Activated CD4-positive, alpha-beta memory T cell treated with anti-CD3 and anti-CD28 coated beads, Interleukin-2, amount 10 ng/mL, durations not matched to agents 7 days and 5 days (primary cell): Measurements from ENCODE around the gene CDKN1A. TPM values are rescaled to one million over a fixed set of nuclear protein-coding genes. Genes with fewer than 3 reads are reported as not detected.
"Not testable (repeated sequence)": the region's sequence is repeated elsewhere in the genome, so short reads cannot be mapped to it uniquely, and the experiment has no call there.

Source experiments
- CTCF ChIA-PET: fragments of 350-600 bp; sonication (Branson Sonifier 250); formaldehyde crosslinking; loops from one replicate; lab custom pipeline; 2021; ENCODE audit warnings: antibody characterized with exemption, inconsistent platforms; lab: Charles Lee
- POLR2A ChIA-PET: fragments of 350-600 bp; sonication (Branson Sonifier 250); formaldehyde crosslinking; loops from one replicate; lab custom pipeline; 2021; ENCODE audit warnings: antibody characterized with exemption; lab: Charles Lee
- DNase-seq: peaks from one replicate; pipeline ENCODE4 v3.0.0-alpha.2; 2020
- H3K27ac Mint-ChIP-seq: one replicate; pipeline ENCODE4 v1.8.0; 2021; ENCODE audit warnings: mild to moderate bottlenecking, mixed read lengths
- H3K27me3 Mint-ChIP-seq: one replicate; pipeline ENCODE4 v1.8.0; 2021; ENCODE audit warnings: mixed read lengths
- H3K36me3 Mint-ChIP-seq: one replicate; pipeline ENCODE4 v1.8.0; 2021; ENCODE audit warnings: low read depth, mixed read lengths
- H3K4me1 Mint-ChIP-seq: one replicate; pipeline ENCODE4 v1.8.0; 2021; ENCODE audit warnings: mixed read lengths
- H3K4me3 Mint-ChIP-seq: one replicate; pipeline ENCODE4 v1.8.0; 2021; ENCODE audit warnings: mild to moderate bottlenecking, mixed read lengths
- H3K9me3 Mint-ChIP-seq: one replicate; pipeline ENCODE4 v1.8.0; 2021; ENCODE audit warnings: mixed read lengths
- total RNA-seq, 2 experiments: library from RNA; stranded (reverse); gene quantifications; one replicate each; pipeline ENCODE4 v1.2.3, GENCODE V29; 2021

The CDKN1A gene
- total RNA-seq, 2 experiments from 2014 or later, result 107 to 109 TPM

- CTCF ChIA-PET, result interaction anchor here (0.8 to 1.2 kb wide), 3 partner anchors 8 to 62 kb away, joined by 3 to 4 read pairs (median 3); no protein-coding TSS in a partner anchor
- Mint-ChIP-seq H3K27ac (no peak overlapping the region), H3K36me3 (no peaks in the 10 kb centered on the region), H3K9me3 (no peaks in the 10 kb centered on the region), H3K27me3 (peaks cover 7% of the 10 kb centered on the region), H3K4me1 (peaks cover 7% of the 10 kb centered on the region), H3K4me3 (no peak overlapping the region)
- no peak for DNase-seq
- POLR2A ChIA-PET, result interaction anchor here (1.5 kb wide), 1 partner anchor 25 kb away, joined by 3 read pairs; no protein-coding TSS in a partner anchor
Measured at GRCh38 chr6:36720251-36721141, 42.0 kb downstream of the CDKN1A start.

- no peak overlapping the region for H3K4me3 Mint-ChIP-seq
- no peak overlapping the region for H3K27ac Mint-ChIP-seq
- H3K9me3 Mint-ChIP-seq, result no peaks in the 10 kb centered on the region
- ChIA-PET CTCF (interaction anchor here (1.2 to 4.2 kb wide), 2 partner anchors 61 to 106 kb away, joined by 3 to 21 read pairs; no protein-coding TSS in a partner anchor), POLR2A (interaction anchor here (1.0 to 1.5 kb wide), 2 partner anchors 24 to 34 kb away, joined by 3 read pairs; no protein-coding TSS in a partner anchor)
- no peak for DNase-seq
- H3K36me3 Mint-ChIP-seq, result no peaks in the 10 kb centered on the region
- peaks cover 7% of the 10 kb centered on the region for H3K27me3 Mint-ChIP-seq
- H3K4me1 Mint-ChIP-seq, result peaks cover 9% of the 10 kb centered on the region
Measured at GRCh38 chr6:36721369-36722140, 43.0 kb downstream of the CDKN1A start.

DNA sequence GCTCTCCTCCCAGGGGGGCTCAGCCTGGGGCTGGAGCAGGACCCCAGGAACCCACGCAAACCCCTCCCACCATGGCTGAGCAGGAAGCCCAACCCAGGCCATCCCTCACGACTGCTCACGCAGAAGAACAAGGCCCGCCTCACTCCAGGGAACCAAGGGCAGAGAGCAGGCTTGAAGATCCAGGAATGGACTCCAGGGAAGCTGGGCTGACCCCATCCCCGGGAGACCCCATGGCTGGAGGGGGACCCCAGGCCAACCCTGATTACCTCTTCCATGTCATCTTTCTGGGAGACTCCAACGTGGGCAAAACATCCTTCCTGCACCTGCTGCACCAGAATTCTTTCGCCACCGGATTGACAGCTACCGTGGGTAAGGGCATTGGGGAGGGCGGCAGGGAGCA is 43.9 kb downstream of the CDKN1A start:
- ChIA-PET POLR2A (no interaction called here), CTCF (interaction anchor here (3.2 to 4.2 kb wide), 2 partner anchors 37 to 107 kb away, joined by 10 to 21 read pairs; no protein-coding TSS in a partner anchor)
- H3K27me3 Mint-ChIP-seq, result peaks cover 6% of the 10 kb centered on the region
- no peaks in the 10 kb centered on the region for H3K9me3 Mint-ChIP-seq
- H3K4me3 Mint-ChIP-seq, result no peak overlapping the region
- DNase-seq, result no peak
- peaks cover 17% of the 10 kb centered on the region for H3K4me1 Mint-ChIP-seq
- H3K36me3 Mint-ChIP-seq, result no peaks in the 10 kb centered on the region
- no peak overlapping the region for H3K27ac Mint-ChIP-seq

DNA sequence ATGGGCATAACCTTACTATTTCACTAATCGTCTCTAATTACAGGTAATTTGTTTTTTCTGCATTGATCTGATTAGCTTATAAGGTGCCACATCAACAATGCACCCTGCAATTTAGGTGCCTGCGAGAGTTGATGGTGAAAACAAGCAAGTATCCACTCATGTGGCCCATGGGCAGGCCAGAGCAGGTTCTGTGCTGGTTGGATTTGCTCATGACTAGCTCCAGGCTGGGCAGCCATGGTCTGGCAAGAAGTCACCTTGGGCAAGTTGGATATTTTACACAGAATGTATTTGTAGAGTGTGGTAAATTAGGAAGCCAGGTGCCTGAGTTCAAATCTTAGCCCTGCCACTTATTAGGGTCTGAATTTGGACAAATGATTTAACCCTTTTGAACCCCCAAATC is 44.4 kb downstream of the CDKN1A start:
- H3K36me3 Mint-ChIP-seq, result no peaks in the 10 kb centered on the region
- CTCF ChIA-PET, result interaction anchor here (0.7 to 4.2 kb wide), 3 partner anchors 36 to 302 kb away, joined by 3 to 21 read pairs (median 10); no protein-coding TSS in a partner anchor
- peaks cover 4% of the 10 kb centered on the region for H3K27me3 Mint-ChIP-seq
- DNase-seq, result no peak
- H3K4me1 Mint-ChIP-seq, result peaks cover 22% of the 10 kb centered on the region
- POLR2A ChIA-PET, result no interaction called here
- no peak overlapping the region for H3K4me3 Mint-ChIP-seq
- no peak overlapping the region for H3K27ac Mint-ChIP-seq
- no peaks in the 10 kb centered on the region for H3K9me3 Mint-ChIP-seq

DNA sequence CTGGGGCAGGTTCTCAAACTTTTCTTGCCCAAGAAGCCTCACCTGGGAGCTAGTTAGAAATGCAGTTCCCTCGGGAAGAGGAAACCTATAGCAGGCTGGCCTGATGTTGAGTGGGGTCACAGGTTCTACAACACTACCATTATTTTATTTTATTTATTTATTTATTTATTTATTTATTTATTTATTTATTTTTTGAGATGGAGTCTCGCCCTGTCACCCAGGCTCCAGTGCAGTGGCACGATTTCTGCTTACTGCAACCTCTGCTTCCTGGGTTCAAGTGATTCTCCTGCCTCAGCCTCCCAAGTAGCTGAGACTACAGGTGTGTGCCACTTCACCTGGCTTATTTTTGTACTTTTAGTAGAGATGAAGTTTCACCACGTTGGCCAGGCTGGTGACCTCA is 45.5 kb downstream of the CDKN1A start:
- not testable (repeated sequence) for H3K27ac Mint-ChIP-seq, H3K36me3 Mint-ChIP-seq, H3K4me3 Mint-ChIP-seq, DNase-seq, H3K9me3 Mint-ChIP-seq, H3K27me3 Mint-ChIP-seq
- ChIA-PET CTCF (interaction anchor here (0.6 to 4.2 kb wide), 11 partner anchors 9 to 109 kb away, joined by 3 to 21 read pairs (median 4); partner anchors contain the start of gene CDKN1A), POLR2A (interaction anchor here (1.2 kb wide), 1 partner anchor 100 kb away, joined by 3 read pairs; no protein-coding TSS in a partner anchor)
- peaks cover 32% of the 10 kb centered on the region for H3K4me1 Mint-ChIP-seq

GRCh38 chr6:36724514-36725390 is 46.2 kb downstream of the CDKN1A start:
- peak; percentile 64 for DNase-seq
- Mint-ChIP-seq H3K4me3 (no peak overlapping the region), H3K4me1 (peaks cover 35% of the 10 kb centered on the region), H3K27me3 (no peaks in the 10 kb centered on the region), H3K9me3 (no peaks in the 10 kb centered on the region), H3K27ac (no peak overlapping the region), H3K36me3 (no peaks in the 10 kb centered on the region)
- CTCF ChIA-PET, result interaction anchor here (0.6 to 4.2 kb wide), 11 partner anchors 8 to 109 kb away, joined by 3 to 21 read pairs (median 4); partner anchors contain the start of gene CDKN1A
- POLR2A ChIA-PET, result interaction anchor here (1.2 kb wide), 1 partner anchor 101 kb away, joined by 3 read pairs; no protein-coding TSS in a partner anchor

DNA sequence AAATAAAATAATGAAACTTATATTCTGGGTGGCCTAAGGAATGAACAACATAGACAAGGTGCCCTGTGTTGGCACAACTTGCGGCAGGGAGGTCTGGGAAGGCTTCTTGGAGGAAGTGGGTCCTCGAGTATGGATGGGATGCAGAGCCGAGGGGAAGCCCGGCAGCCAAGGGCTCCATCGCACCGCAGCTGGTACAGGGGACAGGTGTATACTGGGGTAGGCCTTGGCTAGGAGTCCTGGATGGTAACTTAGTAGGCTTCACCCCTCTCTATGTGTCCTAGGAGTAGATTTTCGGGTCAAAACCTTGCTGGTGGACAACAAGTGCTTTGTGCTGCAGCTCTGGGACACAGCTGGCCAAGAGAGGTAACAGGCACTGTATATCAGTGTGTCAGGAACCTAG is 47.1 kb downstream of the CDKN1A start:
- peaks cover 35% of the 10 kb centered on the region for H3K4me1 Mint-ChIP-seq
- no peak overlapping the region for H3K27ac Mint-ChIP-seq
- no peaks in the 10 kb centered on the region for H3K27me3 Mint-ChIP-seq
- H3K36me3 Mint-ChIP-seq, result no peaks in the 10 kb centered on the region
- no peak overlapping the region for H3K4me3 Mint-ChIP-seq
- DNase-seq, result no peak
- H3K9me3 Mint-ChIP-seq, result no peaks in the 10 kb centered on the region
- CTCF ChIA-PET, result interaction anchor here (1.1 to 4.2 kb wide), 4 partner anchors 7 to 110 kb away, joined by 3 to 21 read pairs (median 8); no protein-coding TSS in a partner anchor
- POLR2A ChIA-PET, result no interaction called here

DNA sequence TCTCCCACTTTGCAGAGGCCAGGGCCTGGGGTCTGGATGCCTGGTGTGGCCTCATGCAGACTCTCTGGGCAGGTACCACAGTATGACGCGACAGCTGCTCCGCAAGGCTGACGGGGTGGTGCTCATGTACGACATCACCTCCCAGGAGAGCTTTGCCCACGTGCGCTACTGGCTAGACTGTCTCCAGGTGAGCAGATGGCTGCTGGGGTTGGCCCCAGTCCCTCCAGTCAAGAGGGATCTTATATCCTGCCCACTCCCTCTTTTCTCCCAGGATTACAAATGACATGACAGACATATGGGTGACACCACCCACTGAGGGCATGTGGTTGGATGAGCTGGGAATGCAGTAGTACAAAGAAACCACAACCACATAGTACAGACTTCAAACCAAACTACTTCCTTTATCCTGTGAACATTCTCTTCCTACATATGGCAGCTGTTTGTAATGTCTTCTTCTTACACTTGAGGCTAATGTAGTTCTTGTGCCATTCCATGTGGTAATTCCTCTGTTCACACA is 49.0 kb downstream of the CDKN1A start:
- H3K27me3 Mint-ChIP-seq, result no peaks in the 10 kb centered on the region
- no peaks in the 10 kb centered on the region for H3K36me3 Mint-ChIP-seq
- CTCF ChIA-PET, result interaction anchor here (0.7 to 1.7 kb wide), 5 partner anchors 21 to 112 kb away, joined by 3 to 4 read pairs (median 3); partner anchors contain the start of gene RAB44
- no peak overlapping the region for H3K4me3 Mint-ChIP-seq
- H3K4me1 Mint-ChIP-seq, result peaks cover 35% of the 10 kb centered on the region
- peak; percentile 27 for DNase-seq
- H3K9me3 Mint-ChIP-seq, result no peaks in the 10 kb centered on the region
- POLR2A ChIA-PET, result interaction anchor here (1.0 to 1.6 kb wide), 2 partner anchors 28 to 45 kb away, joined by 3 to 5 read pairs; no protein-coding TSS in a partner anchor
- peak overlapping the region; percentile 42 for H3K27ac Mint-ChIP-seq

DNA sequence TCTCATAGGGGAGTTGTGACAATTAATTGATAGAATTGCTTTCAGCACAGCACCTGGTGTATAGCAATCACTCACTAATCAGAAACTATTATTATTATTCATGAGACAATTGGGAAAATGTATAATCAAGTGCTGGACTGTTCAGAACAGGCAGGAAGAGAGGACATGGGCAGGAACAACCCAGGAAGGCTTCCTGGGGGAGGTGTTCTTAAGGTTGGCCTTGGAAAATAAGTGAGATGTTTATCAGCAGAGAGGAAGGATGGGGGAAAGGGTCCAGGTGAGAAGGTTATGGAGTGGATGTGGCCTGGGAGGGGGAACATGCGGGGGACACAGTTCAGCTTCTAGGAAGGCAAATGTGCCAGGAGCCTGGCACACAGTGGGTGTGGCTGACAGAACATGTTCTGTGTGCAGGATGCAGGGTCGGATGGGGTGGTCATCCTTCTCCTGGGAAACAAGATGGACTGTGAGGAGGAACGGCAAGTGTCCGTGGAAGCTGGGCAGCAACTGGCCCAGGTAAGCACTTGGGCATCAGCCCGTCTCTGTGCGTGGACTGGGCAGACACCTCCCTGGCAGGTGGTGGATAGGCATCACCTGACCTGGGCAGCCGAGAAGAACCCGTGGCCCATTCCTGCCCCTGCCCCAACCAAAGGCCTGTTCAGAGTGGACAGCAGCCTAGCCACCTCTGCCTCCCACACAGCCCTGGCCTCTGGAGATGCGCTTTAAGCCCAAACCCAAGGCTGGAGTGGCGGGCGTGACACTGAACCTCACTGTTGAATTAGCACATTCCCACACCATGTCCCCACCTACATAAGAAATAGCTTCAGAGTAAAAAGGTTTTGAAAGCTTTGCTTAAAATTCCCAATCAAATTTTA is 50.0 kb downstream of the CDKN1A start:
- Mint-ChIP-seq H3K36me3 (no peaks in the 10 kb centered on the region), H3K9me3 (no peaks in the 10 kb centered on the region), H3K4me3 (no peak overlapping the region), H3K27me3 (no peaks in the 10 kb centered on the region), H3K4me1 (peaks cover 35% of the 10 kb centered on the region), H3K27ac (no peak overlapping the region)
- DNase-seq, result no peak
- ChIA-PET POLR2A (interaction anchor here (1.0 to 1.6 kb wide), 2 partner anchors 27 to 44 kb away, joined by 3 to 5 read pairs; no protein-coding TSS in a partner anchor), CTCF (interaction anchor here (0.7 to 1.7 kb wide), 7 partner anchors 8 to 113 kb away, joined by 3 to 4 read pairs (median 3); partner anchors contain the start of gene RAB44)

DNA sequence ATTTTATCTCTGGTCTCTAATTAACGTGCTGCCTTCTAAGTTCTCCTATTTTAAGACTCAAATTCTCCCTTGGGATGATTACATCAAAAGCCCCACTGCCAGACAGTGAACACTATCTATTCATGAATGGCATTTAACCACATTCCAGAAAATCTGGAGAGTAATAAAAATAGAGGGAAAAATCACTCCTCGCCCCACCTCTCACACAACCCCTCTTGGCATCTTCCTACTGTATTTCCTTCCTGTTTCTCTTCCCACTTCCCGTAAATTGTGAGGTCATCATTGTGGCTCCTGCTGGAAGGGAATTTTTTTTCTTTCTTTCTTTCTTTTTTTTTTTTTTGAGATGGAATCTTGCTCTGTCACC is 50.6 kb downstream of the CDKN1A start:
- no peaks in the 10 kb centered on the region for H3K27me3 Mint-ChIP-seq
- H3K4me1 Mint-ChIP-seq, result peaks cover 37% of the 10 kb centered on the region
- POLR2A ChIA-PET, result no interaction called here
- no peak overlapping the region for H3K27ac Mint-ChIP-seq
- H3K4me3 Mint-ChIP-seq, result no peak overlapping the region
- no peaks in the 10 kb centered on the region for H3K36me3 Mint-ChIP-seq
- no peaks in the 10 kb centered on the region for H3K9me3 Mint-ChIP-seq
- DNase-seq, result no peak
- CTCF ChIA-PET, result interaction anchor here (0.7 to 1.7 kb wide), 5 partner anchors 9 to 620 kb away, joined by 3 to 4 read pairs (median 4); no protein-coding TSS in a partner anchor
